Peyer's patch (tissue), 4 donors: ENCODE data around the gene MYF6. TPM values are rescaled to one million over a fixed set of nuclear protein-coding genes. Genes with fewer than 3 reads are reported as not detected.

Experiments used
- DNase-seq, 3 donors: peaks; one replicate each; pipeline ENCODE4 v3.0.0-alpha.2; 2017 to 2019
- H3K27ac ChIP-seq, 4 donors: fragments of 200-600 bp; sonication (generic); one replicate each; pipeline ENCODE4 v1.5.1; 2016 to 2019
- H3K27me3 ChIP-seq, 2 donors: fragments of 200-600 bp; sonication (generic); one replicate each; pipeline ENCODE4 v1.5.1; 2019
- H3K36me3 ChIP-seq, 3 donors: fragments of 200-600 bp; sonication (generic); one replicate each; pipeline ENCODE4 v1.5.1; 2016 to 2019
- H3K4me1 ChIP-seq, 4 donors: fragments of 200-600 bp; sonication (generic); one replicate each; pipeline ENCODE4 v1.5.1; 2016 to 2019
- H3K4me3 ChIP-seq, 4 donors: fragments of 200-600 bp; sonication (generic); 1 replicate in 3 of 4; 2 replicates in 1 of 4; pipeline ENCODE4 v1.5.1; 2016 to 2019; ENCODE audit warnings: mild to moderate bottlenecking in 1 of 4
- H3K9me3 ChIP-seq, 4 donors: fragments of 200-600 bp; sonication (generic); one replicate each; pipeline ENCODE4 v1.5.1; 2016 to 2019; ENCODE audit warnings: mild to moderate bottlenecking in 1 of 4
- CTCF ChIP-seq, 6 experiments: fragments of 450-650 bp in 4 of 6; fragments of 200-600 bp in 2 of 6; sonication (generic) in 1 of 6; IDR thresholded peaks; one replicate each; pipeline ENCODE4 v1.5.1; 2017 to 2019; ENCODE audit warnings: antibody characterized with exemption in 6 of 6, mild to moderate bottlenecking in 3 of 6, moderate library complexity in 1 of 6
- POLR2A ChIP-seq, 2 donors: fragments of 450-650 bp; IDR thresholded peaks; one replicate each; pipeline ENCODE4 v1.5.1; 2017; ENCODE audit warnings: antibody characterized with exemption in 2 of 2, mild to moderate bottlenecking in 2 of 2, moderate library complexity in 2 of 2
- total RNA-seq, 4 donors: library from RNA; depleted of rRNA; stranded (reverse); fragments of >200 nt; gene quantifications; one replicate each; pipeline ENCODE4 v1.1.0, GENCODE V29; 2016

MYF6 gene
- total RNA-seq, 4 donors from 2014 or later, result not detected

- Histone ChIP-seq H3K27me3 (no peaks in the 10 kb centered on the region), H3K9me3 (peaks cover 0 to 8% (median 0%) of the 10 kb centered on the region in 4 donors), H3K4me3 (no peak overlapping the region), H3K36me3 (no peaks in the 10 kb centered on the region), H3K4me1 (no peaks in the 10 kb centered on the region), H3K27ac (no peak overlapping the region)
- TF ChIP-seq CTCF (IDR thresholded peaks at IDR 0.05) (no peak), POLR2A (IDR thresholded peaks at IDR 0.05) (no peak)
- DNase-seq, result no peak
These were observed 1.5 kb downstream of the MYF6 start for GRCh38 chr12:80708975-80709328.

- Histone ChIP-seq H3K27me3 (no peaks in the 10 kb centered on the region), H3K4me1 (no peaks in the 10 kb centered on the region), H3K36me3 (no peaks in the 10 kb centered on the region), H3K27ac (no peak overlapping the region), H3K4me3 (no peak overlapping the region), H3K9me3 (peaks cover 0 to 8% (median 0%) of the 10 kb centered on the region in 4 donors)
- TF ChIP-seq POLR2A (IDR thresholded peaks at IDR 0.05), result no peak
- peak in 1 of 6 experiments; percentile 5 for TF ChIP-seq CTCF (IDR thresholded peaks at IDR 0.05)
- DNase-seq, result no peak
These were observed 2.6 kb downstream of the MYF6 start for GRCh38 chr12:80709811-80710726.

GRCh38 chr12:80710727-80711449 lies 3.5 kb downstream of the MYF6 start:
- H3K27me3 ChIP-seq, result no peaks in the 10 kb centered on the region

GRCh38 chr12:80711866-80712265 lies 4.4 kb downstream of the MYF6 start:
- Histone ChIP-seq H3K4me3 (no peak overlapping the region), H3K27ac (no peak overlapping the region), H3K4me1 (no peaks in the 10 kb centered on the region), H3K36me3 (no peaks in the 10 kb centered on the region), H3K9me3 (peaks cover 0 to 8% (median 0%) of the 10 kb centered on the region in 4 donors), H3K27me3 (peaks cover 0 to 2% of the 10 kb centered on the region in 2 donors)
- no peak for DNase-seq
- TF ChIP-seq CTCF (IDR thresholded peaks at IDR 0.05) (no peak), POLR2A (IDR thresholded peaks at IDR 0.05) (no peak)

More at GRCh38 chr12:80710727-80711449, 3.5 kb downstream of the MYF6 start:
- DNase-seq, result no peak
- Histone ChIP-seq H3K9me3 (peaks cover 0 to 8% (median 0%) of the 10 kb centered on the region in 4 donors), H3K4me3 (no peak overlapping the region), H3K4me1 (no peaks in the 10 kb centered on the region), H3K36me3 (no peaks in the 10 kb centered on the region), H3K27ac (no peak overlapping the region)
- TF ChIP-seq CTCF (IDR thresholded peaks at IDR 0.05), result no peak
- no peak for TF ChIP-seq POLR2A (IDR thresholded peaks at IDR 0.05)

DNA sequence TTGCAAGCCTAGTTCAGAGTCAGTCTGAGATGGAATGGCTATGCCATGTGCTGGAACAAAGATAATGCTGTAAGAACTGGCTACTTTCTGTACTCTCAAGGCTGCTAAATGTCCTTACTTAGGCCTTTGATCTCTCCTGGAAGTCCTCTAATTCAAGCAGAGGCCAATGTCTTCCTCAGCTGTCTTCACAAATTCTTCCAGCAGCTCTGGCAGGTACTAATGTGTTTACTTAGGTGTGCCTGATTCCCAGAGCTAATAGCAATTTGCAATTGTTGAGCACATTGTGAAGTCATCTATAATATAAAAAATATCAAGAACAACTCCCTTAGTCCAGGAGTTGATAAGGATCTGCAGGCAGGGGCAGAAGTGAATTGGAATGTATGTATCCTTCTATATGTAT lies 5.4 kb downstream of the MYF6 start:
- DNase-seq, result no peak
- H3K27me3 ChIP-seq, result peaks cover 0 to 4% of the 10 kb centered on the region in 2 donors

More for the DNA sequence above, 5.4 kb downstream of the MYF6 start:
- no peaks in the 10 kb centered on the region for H3K4me1 ChIP-seq
- no peaks in the 10 kb centered on the region for H3K36me3 ChIP-seq
- peaks cover 0 to 8% (median 0%) of the 10 kb centered on the region in 4 donors for H3K9me3 ChIP-seq
- no peak for TF ChIP-seq CTCF (IDR thresholded peaks at IDR 0.05)
- H3K27ac ChIP-seq, result no peak overlapping the region
- H3K4me3 ChIP-seq, result no peak overlapping the region
